Heart left ventricle (tissue), 13 donors: Measurements from ENCODE around the gene RFC3.

ENCODE experiments used
- POLR2A ChIP-seq, 2 donors: fragments of 450-650 bp; IDR thresholded peaks; one replicate each; pipeline ENCODE4 v1.6.1; 2017; ENCODE audit warnings: antibody characterized with exemption in 2 of 2, mild to moderate bottlenecking in 2 of 2, moderate library complexity in 2 of 2
- TF ChIP-seq, protein P1 (sequence below), 12 donors: fragments of 200-600 bp; sonication (generic) in 4 of 12; IDR thresholded peaks; one replicate each; pipeline versions ENCODE4 v1.5.0 to v1.8.0; 2018 to 2022; ENCODE audit warnings: antibody characterized with exemption in 12 of 12, mild to moderate bottlenecking in 5 of 12
- donor health status: ischemic (EF 13 %, LVEDD 7.1; RV severe dilation, severe dysfunction).
- donor health status: DM: no; HTN: yes; CAD: no.
- donor health status: DM: no; HTN: no; CAD: no.
- donor health status: ischemic (EF 25% LVEDD 6.9; RV normal size, moderate dysfunction).
- donor health status: ischemic (EF 25% LVEDD 5.7; RV mildly dilated, moderate dysfunction).
- donor health status: ischemic (EF 35%, LVEDD 5.7; RV mildly dilated, moderate dysfunction).
- donor health status: nonischemic (EF 11% LVEDD 7.7; RV severe dilation, severe dysfunction).
- donor health status: DM: yes; HTN: yes; CAD: no.
- donor health status: PGD.
- donor health status: ischemic (EF 29% LVEDD 5.4; RV normal size, mild dysfunction).
- donor health status: nonischemic (EF 23%, LVEDD 6.1; RV moderate dilation, normal function).

DNA sequence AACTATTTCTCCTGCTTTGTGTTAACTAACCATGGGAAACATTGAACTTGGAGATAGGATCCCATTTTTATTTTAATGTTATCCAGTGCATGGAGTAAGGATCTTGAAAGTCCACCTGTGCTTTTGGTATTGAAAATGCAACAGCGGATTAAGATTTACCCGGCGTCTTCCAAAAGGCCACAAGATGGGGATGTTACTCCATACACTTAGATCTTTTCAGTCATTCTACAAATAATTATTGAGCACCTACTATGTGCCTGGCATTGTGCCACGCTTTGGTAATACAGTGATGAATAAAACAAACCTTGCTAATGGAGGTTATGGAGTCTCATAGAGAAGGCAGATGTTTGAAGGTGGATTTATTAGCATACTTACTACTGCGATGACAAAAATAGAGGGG is 56.9 kb downstream of the RFC3 start:
- TF ChIP-seq, protein P1, sequence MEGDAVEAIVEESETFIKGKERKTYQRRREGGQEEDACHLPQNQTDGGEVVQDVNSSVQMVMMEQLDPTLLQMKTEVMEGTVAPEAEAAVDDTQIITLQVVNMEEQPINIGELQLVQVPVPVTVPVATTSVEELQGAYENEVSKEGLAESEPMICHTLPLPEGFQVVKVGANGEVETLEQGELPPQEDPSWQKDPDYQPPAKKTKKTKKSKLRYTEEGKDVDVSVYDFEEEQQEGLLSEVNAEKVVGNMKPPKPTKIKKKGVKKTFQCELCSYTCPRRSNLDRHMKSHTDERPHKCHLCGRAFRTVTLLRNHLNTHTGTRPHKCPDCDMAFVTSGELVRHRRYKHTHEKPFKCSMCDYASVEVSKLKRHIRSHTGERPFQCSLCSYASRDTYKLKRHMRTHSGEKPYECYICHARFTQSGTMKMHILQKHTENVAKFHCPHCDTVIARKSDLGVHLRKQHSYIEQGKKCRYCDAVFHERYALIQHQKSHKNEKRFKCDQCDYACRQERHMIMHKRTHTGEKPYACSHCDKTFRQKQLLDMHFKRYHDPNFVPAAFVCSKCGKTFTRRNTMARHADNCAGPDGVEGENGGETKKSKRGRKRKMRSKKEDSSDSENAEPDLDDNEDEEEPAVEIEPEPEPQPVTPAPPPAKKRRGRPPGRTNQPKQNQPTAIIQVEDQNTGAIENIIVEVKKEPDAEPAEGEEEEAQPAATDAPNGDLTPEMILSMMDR (IDR thresholded peaks at IDR 0.05), result peak in 1 of 12 donors; percentile 18
- TF ChIP-seq POLR2A (IDR thresholded peaks at IDR 0.05), result no peak
